Heart left ventricle (tissue), 13 donors: ENCODE results near the gene BAG1.

Experiments used
- CTCF ChIP-seq, 12 donors: fragments of 200-600 bp; sonication (generic) in 4 of 12; IDR thresholded peaks; one replicate each; pipeline versions ENCODE4 v1.5.0 to v1.8.0; 2018 to 2022; ENCODE audit warnings: antibody characterized with exemption in 12 of 12, mild to moderate bottlenecking in 5 of 12
- POLR2A ChIP-seq, 2 donors: fragments of 450-650 bp; IDR thresholded peaks; one replicate each; pipeline ENCODE4 v1.6.1; 2017; ENCODE audit warnings: antibody characterized with exemption in 2 of 2, mild to moderate bottlenecking in 2 of 2, moderate library complexity in 2 of 2
- donor health status: ischemic (EF 13 %, LVEDD 7.1; RV severe dilation, severe dysfunction).
- donor health status: DM: no; HTN: yes; CAD: no.
- donor health status: DM: no; HTN: no; CAD: no.
- donor health status: ischemic (EF 25% LVEDD 6.9; RV normal size, moderate dysfunction).
- donor health status: ischemic (EF 25% LVEDD 5.7; RV mildly dilated, moderate dysfunction).
- donor health status: ischemic (EF 35%, LVEDD 5.7; RV mildly dilated, moderate dysfunction).
- donor health status: nonischemic (EF 11% LVEDD 7.7; RV severe dilation, severe dysfunction).
- donor health status: DM: yes; HTN: yes; CAD: no.
- donor health status: PGD.
- donor health status: ischemic (EF 29% LVEDD 5.4; RV normal size, mild dysfunction).
- donor health status: nonischemic (EF 23%, LVEDD 6.1; RV moderate dilation, normal function).

GRCh38 chr9:33294670-33295432 is 30.3 kb upstream of the BAG1 start:
- no peak for TF ChIP-seq CTCF (IDR thresholded peaks at IDR 0.05)
- TF ChIP-seq POLR2A (IDR thresholded peaks at IDR 0.05), result no peak
